Islet precursor cell (in vitro differentiated cells): ENCODE measurements around the gene SEPTIN8.

Experiments
- DNase-seq: peaks from one replicate; pipeline ENCODE4 v3.0.0-alpha.2; 2018

SEPTIN8 gene

GRCh38 chr5:132763181-132764036 lies 13.6 kb downstream of the SEPTIN8 start:
- DNase-seq, result peak; percentile 41

GRCh38 chr5:132762246-132763000 lies 14.6 kb downstream of the SEPTIN8 start:
- peak; percentile 40 for DNase-seq

DNA sequence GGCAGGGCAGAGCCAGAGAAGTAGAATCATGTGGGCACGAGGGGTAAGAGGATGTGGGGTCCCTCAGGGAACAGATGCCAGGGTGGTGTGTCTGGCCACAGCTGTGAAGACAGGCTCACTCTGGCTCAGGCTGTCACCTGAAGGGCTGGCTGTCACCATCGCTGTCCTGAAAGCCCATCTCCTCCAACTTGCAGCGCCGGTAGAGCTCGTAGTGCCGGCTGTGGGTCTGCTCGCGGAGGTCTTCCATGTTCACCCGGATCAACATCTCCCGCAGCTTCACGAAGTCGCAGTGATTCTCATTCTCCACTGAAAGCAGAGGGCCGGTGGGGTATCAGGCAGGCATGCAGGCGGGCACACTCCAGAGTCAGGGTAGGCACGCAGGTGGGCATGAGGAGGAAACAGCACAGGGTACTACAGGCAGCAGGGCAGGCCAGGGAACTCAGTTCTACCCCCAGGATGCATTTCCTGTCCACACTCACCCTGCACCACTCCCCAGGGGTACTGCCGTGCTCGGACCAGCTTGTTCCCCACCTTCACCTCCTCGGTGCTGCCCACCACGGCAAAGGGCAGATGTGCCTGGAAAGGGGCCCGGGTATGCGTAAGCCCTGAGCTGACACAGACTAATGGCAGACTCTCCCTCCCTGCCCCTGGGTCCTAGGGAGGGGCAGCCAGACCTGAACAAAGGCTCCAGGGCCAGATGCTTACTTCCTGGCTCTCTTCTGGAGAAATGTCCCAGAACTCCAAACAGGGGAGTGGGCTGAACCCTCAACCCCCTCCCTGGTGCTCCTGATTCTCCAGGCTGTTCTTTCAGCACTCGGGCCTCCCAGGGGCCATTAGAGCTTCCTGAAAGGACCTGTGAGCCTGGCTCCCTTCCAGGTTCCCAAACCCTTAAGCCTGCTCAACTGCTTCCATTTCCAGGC lies 15.5 kb downstream of the SEPTIN8 start:
- DNase-seq, result peak; percentile 42

- peak; percentile 40 for DNase-seq
Observed at GRCh38 chr5:132760601-132761317, 16.3 kb downstream of the SEPTIN8 start.

- DNase-seq, result no peak
Observed at GRCh38 chr5:132760049-132760420, 17.0 kb downstream of the SEPTIN8 start.

- DNase-seq, result peak; percentile 93
Observed at GRCh38 chr5:132759114-132760048, 17.7 kb downstream of the SEPTIN8 start.

GRCh38 chr5:132758451-132758850 lies 18.6 kb downstream of the SEPTIN8 start:
- DNase-seq, result no peak

GRCh38 chr5:132756542-132756941 lies 20.5 kb downstream of the SEPTIN8 start:
- peak; percentile 57 for DNase-seq

DNA sequence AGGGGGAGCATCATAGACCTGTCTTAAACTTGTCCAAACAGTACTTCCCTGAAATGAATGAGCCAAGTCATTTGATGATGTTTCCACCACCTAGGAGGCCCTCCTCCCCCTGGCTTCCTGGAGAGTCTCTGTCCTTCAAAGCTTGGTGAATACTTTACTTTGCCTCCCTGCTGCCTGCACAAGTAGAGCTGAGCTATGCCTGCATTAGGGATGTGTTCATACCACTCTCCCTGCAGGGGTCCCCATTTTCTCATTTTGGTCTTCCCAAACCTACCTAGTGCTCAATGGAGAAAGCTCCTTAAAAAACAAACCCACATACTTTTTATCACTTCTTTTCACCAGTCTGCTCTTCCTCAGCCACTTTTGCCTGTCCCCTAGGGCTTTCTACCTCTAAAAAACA lies 22.1 kb downstream of the SEPTIN8 start:
- peak; percentile 62 for DNase-seq

DNA sequence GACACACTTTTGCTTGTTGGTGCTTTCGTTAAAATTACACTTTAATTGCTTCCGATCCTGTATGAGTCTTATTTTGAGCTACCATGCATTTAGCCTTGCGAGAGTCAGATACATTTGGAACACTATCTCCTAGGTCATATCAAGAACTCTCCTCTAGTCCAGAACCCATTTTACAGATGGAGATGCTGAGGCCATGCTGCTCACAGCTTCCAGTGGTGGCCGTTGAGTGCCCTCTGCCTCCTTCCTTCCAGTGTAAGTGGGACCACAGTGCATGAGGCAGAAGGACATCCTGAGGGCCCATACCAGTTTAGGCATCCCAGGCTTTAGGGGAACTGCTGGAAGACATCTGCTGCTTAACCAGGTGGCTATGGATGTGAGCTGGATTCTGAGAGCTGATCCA lies 22.9 kb downstream of the SEPTIN8 start:
- DNase-seq, result no peak

DNA sequence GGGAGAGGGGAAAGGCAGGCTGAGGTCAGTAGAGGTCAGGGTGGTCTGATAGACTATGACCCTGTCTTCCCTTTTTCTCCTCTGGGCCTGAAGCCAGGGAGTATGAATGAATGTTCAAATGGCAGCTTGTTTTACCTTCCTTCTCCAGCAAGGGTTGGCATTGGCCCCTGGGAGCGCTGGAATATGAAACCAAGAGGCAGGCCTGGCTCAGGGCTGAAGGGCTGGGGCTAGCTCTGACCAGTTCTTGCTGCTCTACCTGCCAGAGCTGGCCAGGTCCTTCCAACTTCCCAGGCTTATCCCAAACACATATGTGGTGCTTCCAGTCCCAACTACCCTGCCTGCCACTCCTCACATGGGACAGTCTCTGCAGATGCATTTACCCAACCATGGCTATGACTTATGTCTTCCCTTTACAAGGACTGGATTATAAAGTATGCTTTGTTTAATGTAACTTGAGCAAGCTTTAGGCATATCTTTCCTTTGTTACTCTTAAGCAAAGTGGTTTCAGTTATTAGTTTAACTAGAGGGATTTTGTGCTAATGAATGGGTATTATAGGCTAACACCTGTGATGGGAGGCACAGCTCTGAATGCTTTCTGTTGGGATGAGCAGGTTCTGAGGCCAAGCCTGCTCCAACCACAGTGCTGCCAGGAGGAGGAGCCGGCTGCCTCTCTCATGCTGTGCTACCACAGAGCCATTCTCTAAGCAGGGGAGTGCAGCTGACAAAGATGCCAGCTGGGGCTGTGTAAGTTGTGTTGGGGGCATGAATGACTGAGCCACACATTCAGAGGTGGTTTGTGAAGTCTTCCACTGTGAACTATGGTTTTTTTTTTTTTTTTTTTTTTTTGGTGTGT lies 23.7 kb downstream of the SEPTIN8 start:
- DNase-seq, result peak; percentile 74

- DNase-seq, result no peak
Observed at GRCh38 chr5:132752581-132753125, 24.4 kb downstream of the SEPTIN8 start.

GRCh38 chr5:132751971-132752580 lies 25.0 kb downstream of the SEPTIN8 start:
- no peak for DNase-seq

GRCh38 chr5:132751444-132751843 lies 25.6 kb downstream of the SEPTIN8 start:
- DNase-seq, result no peak

DNA sequence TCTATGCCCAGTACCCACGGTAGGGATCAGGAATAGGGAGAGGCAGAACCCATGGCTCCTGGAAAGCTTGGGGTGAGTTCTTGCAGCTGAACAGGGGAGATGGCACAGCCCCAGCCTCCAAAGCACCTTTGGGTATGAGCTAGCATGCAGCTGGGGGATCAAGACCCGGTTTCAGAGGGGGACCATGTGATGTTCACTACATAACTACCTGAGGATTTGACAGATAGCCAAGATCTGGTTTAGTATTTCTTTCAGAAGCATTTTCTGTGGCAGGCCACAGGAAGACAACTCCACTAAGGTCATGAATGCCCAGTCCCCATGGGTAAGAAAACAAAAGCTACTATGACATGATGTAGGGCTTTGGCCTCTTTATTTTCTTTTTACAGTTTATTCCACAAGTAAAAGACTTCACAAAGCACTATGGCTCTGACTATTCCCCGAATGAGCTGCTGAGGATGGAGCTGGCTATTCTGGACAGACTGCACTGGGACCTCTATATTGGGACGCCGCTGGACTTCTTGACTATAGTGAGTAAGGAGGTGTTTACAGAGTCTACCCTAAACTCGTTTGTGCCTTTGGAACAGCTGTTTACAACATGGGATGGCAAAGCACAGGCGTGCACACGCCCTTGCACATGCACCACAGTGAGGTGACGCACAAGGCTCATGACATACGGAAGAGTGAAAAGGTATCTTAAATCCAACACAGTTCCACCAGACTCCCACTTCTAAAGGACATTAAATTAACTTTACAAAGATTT lies 26.4 kb downstream of the SEPTIN8 start:
- DNase-seq, result no peak

- DNase-seq, result no peak
Observed at GRCh38 chr5:132749506-132749905, 27.5 kb downstream of the SEPTIN8 start.

GRCh38 chr5:132748522-132749000 lies 28.5 kb downstream of the SEPTIN8 start:
- peak; percentile 48 for DNase-seq
